CD4-positive, alpha-beta T cell treated with Interleukin-6 for 4 hours (primary cell): ENCODE data around the gene COL27A1.

Experiments used
- DNase-seq: peaks from one replicate; pipeline ENCODE4 v3.0.0-alpha.2; 2020; ENCODE audit warnings: mixed read lengths

Gene COL27A1

GRCh38 chr9:114169029-114169951, 14.0 kb downstream of the COL27A1 start:
- DNase-seq: no peak

GRCh38 chr9:114169952-114170770, 14.8 kb downstream of the COL27A1 start:
- DNase-seq: no peak

- DNase-seq: no peak
Measured at GRCh38 chr9:114170771-114171461, 15.6 kb downstream of the COL27A1 start.

- no peak for DNase-seq
Measured at GRCh38 chr9:114171500-114171899, 16.2 kb downstream of the COL27A1 start.

GRCh38 chr9:114172981-114173833, 17.9 kb downstream of the COL27A1 start:
- DNase-seq: no peak

- DNase-seq: no peak
Measured at GRCh38 chr9:114174557-114174875, 19.2 kb downstream of the COL27A1 start.

- DNase-seq: no peak
Measured at GRCh38 chr9:114174876-114175771, 19.8 kb downstream of the COL27A1 start.

- DNase-seq: no peak
Measured at GRCh38 chr9:114176624-114177291, 21.4 kb downstream of the COL27A1 start.

GRCh38 chr9:114177423-114178064, 22.2 kb downstream of the COL27A1 start:
- no peak for DNase-seq

- no peak for DNase-seq
Measured at GRCh38 chr9:114178076-114178475, 22.7 kb downstream of the COL27A1 start.

GRCh38 chr9:114178756-114179450, 23.6 kb downstream of the COL27A1 start:
- DNase-seq: no peak

GRCh38 chr9:114179516-114179915, 24.2 kb downstream of the COL27A1 start:
- no peak for DNase-seq

- DNase-seq: no peak
Measured at GRCh38 chr9:114180696-114181606, 25.6 kb downstream of the COL27A1 start.

GRCh38 chr9:114181607-114182409, 26.5 kb downstream of the COL27A1 start:
- no peak for DNase-seq

- DNase-seq: no peak
Measured at GRCh38 chr9:114183006-114183405, 27.7 kb downstream of the COL27A1 start.

- no peak for DNase-seq
Measured at GRCh38 chr9:114184071-114184470, 28.7 kb downstream of the COL27A1 start.

GRCh38 chr9:114184866-114185265, 29.5 kb downstream of the COL27A1 start:
- DNase-seq: no peak
